Activated CD8-positive, alpha-beta T cell treated with anti-CD3 and anti-CD28 coated beads for 36 hours (primary cell): ENCODE results near the gene ELMOD1. TPM values are rescaled to one million over a fixed set of nuclear protein-coding genes. Genes with fewer than 3 reads are reported as not detected.

Source experiments
- ATAC-seq: fragments of 200-7000 bp; cut with Tn5 transposase; one replicate; pipeline ENCODE4 v1.10.0; 2021; ENCODE audit warnings: mild to moderate bottlenecking, moderate library complexity
- CTCF ChIA-PET: fragments of 350-600 bp; sonication (Branson Sonifier 250); formaldehyde crosslinking; loops from one replicate; lab custom pipeline; 2021; ENCODE audit warnings: antibody characterized with exemption; lab: Charles Lee
- POLR2A ChIA-PET: fragments of 350-600 bp; sonication (Branson Sonifier 250); formaldehyde crosslinking; loops from one replicate; lab custom pipeline; 2021; ENCODE audit warnings: antibody characterized with exemption; lab: Charles Lee
- DNase-seq: peaks from one replicate; pipeline ENCODE4 v3.0.0-alpha.2; 2020
- H3K27ac Mint-ChIP-seq: one replicate; pipeline ENCODE4 v1.8.0; 2021; ENCODE audit warnings: mild to moderate bottlenecking, mixed read lengths
- H3K27me3 Mint-ChIP-seq: one replicate; pipeline ENCODE4 v1.8.0; 2021; ENCODE audit warnings: mixed read lengths
- H3K36me3 Mint-ChIP-seq: one replicate; pipeline ENCODE4 v1.8.0; 2021; ENCODE audit warnings: low read depth, mixed read lengths
- H3K4me1 Mint-ChIP-seq: one replicate; pipeline ENCODE4 v1.8.0; 2021; ENCODE audit warnings: low read depth, mixed read lengths
- H3K4me3 Mint-ChIP-seq: one replicate; pipeline ENCODE4 v1.8.0; 2021; ENCODE audit warnings: mild to moderate bottlenecking, moderate library complexity, mixed read lengths
- H3K9me3 Mint-ChIP-seq: one replicate; pipeline ENCODE4 v1.8.0; 2021; ENCODE audit warnings: mixed read lengths
- intact Hi-C: fragments of 100-400 bp; cut with micrococcal nuclease; formaldehyde crosslinking; loops from one replicate; pipeline ENCODE4 v1.10.0; 2022
- total RNA-seq, 2 experiments: library from RNA; stranded (reverse); gene quantifications; one replicate each; pipeline ENCODE4 v1.2.3, GENCODE V29; 2021
- TF ChIP-seq, protein P1 (sequence below): fragments of 200-600 bp; IDR thresholded peaks from one replicate; pipeline ENCODE4 v1.8.0; 2022; ENCODE audit warnings: antibody characterized with exemption, mild to moderate bottlenecking

ELMOD1 gene
- total RNA-seq, 2 experiments from 2014 or later = not detected

DNA sequence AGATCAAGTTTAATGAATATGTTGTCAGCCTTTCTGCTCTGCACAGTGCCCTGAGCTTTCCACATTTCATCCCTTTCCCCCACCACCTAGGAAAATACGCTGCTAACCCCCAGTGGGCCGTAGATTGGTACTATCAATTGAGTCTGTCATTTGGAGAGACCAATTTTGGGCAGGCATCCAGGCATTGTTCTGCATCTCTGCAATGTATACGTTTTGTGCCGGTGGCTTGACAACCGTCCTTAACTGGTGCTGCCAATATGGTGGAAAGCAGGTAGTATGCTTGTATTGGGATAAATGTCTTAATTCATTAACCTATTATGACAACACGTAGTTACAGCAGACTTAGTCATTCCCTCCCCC lies 1.3 kb downstream of the ELMOD1 start:
- H3K4me3 Mint-ChIP-seq = peak overlapping the region; percentile 80
- peaks cover 74% of the 10 kb centered on the region for H3K27me3 Mint-ChIP-seq
- intact Hi-C loops = no loop called here
- H3K36me3 Mint-ChIP-seq = no peaks in the 10 kb centered on the region
- peaks cover 22% of the 10 kb centered on the region for H3K4me1 Mint-ChIP-seq
- no peak overlapping the region for H3K27ac Mint-ChIP-seq
- CTCF ChIA-PET = interaction anchor here (0.7 to 1.8 kb wide), 5 partner anchors 15 to 96 kb away, joined by 3 to 4 read pairs (median 3); no protein-coding TSS in a partner anchor
- ATAC-seq (no peak), DNase-seq (no peak)
- POLR2A ChIA-PET = no interaction called here
- no peaks in the 10 kb centered on the region for H3K9me3 Mint-ChIP-seq
- TF ChIP-seq, protein P1, sequence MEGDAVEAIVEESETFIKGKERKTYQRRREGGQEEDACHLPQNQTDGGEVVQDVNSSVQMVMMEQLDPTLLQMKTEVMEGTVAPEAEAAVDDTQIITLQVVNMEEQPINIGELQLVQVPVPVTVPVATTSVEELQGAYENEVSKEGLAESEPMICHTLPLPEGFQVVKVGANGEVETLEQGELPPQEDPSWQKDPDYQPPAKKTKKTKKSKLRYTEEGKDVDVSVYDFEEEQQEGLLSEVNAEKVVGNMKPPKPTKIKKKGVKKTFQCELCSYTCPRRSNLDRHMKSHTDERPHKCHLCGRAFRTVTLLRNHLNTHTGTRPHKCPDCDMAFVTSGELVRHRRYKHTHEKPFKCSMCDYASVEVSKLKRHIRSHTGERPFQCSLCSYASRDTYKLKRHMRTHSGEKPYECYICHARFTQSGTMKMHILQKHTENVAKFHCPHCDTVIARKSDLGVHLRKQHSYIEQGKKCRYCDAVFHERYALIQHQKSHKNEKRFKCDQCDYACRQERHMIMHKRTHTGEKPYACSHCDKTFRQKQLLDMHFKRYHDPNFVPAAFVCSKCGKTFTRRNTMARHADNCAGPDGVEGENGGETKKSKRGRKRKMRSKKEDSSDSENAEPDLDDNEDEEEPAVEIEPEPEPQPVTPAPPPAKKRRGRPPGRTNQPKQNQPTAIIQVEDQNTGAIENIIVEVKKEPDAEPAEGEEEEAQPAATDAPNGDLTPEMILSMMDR = no peak

DNA sequence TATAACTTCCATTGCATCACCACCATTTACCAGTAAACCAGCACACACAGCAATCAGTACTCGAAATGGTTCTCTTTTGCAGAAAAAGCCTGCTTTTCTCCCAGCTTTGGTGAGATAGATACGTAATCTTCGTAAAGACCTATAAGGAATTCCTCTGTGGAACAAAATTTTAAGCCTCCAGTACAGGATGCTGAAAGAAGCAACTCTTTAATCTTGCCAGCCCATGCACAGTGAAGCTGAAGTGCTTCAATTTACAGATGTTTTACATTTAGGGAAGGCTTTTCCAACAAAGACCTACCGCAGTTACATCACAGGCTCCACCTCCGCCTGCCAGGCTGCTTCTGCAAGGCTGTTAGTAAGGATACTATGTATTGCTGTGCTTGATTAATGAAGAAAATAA lies 1.9 kb downstream of the ELMOD1 start:
- CTCF ChIA-PET = interaction anchor here (0.9 to 1.3 kb wide), 2 partner anchors 12 to 96 kb away, joined by 3 read pairs; no protein-coding TSS in a partner anchor
- H3K27me3 Mint-ChIP-seq = peaks cover 73% of the 10 kb centered on the region
- TF ChIP-seq, protein P1 = no peak
- H3K27ac Mint-ChIP-seq = no peak overlapping the region
- H3K36me3 Mint-ChIP-seq = no peaks in the 10 kb centered on the region
- H3K4me1 Mint-ChIP-seq = peaks cover 22% of the 10 kb centered on the region
- no peaks in the 10 kb centered on the region for H3K9me3 Mint-ChIP-seq
- no peak for ATAC-seq
- no peak overlapping the region for H3K4me3 Mint-ChIP-seq
- intact Hi-C loops = no loop called here
- no peak for DNase-seq
- POLR2A ChIA-PET = no interaction called here

DNA sequence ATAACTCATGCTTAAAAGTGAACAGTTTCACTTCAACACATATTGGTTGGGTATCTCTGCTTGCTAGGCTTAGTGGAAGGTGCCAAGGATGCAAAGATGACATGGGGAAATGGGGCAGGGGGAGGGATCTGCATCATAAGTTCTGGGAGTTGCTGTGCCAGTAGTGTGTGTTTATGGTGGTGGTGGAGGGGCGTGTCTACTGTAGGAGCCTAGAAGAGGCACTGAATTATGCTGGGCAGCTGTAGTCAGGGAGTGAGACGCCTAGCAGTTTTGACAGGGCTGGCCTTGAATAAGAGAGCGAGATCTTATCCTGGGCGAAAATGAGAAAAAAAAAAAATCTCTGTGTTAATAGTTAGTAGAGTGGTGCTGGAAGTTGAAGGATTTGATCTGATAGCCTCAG lies 3.0 kb downstream of the ELMOD1 start:
- intact Hi-C loops = no loop called here
- Mint-ChIP-seq H3K4me3 (no peak overlapping the region), H3K9me3 (no peaks in the 10 kb centered on the region), H3K27ac (no peak overlapping the region), H3K36me3 (no peaks in the 10 kb centered on the region), H3K4me1 (peaks cover 22% of the 10 kb centered on the region), H3K27me3 (peaks cover 66% of the 10 kb centered on the region)
- TF ChIP-seq, protein P1 = no peak
- ChIA-PET CTCF (interaction anchor here (0.9 to 1.2 kb wide), 2 partner anchors 11 to 17 kb away, joined by 3 read pairs; no protein-coding TSS in a partner anchor), POLR2A (no interaction called here)
- DNase-seq (no peak), ATAC-seq (no peak)

DNA sequence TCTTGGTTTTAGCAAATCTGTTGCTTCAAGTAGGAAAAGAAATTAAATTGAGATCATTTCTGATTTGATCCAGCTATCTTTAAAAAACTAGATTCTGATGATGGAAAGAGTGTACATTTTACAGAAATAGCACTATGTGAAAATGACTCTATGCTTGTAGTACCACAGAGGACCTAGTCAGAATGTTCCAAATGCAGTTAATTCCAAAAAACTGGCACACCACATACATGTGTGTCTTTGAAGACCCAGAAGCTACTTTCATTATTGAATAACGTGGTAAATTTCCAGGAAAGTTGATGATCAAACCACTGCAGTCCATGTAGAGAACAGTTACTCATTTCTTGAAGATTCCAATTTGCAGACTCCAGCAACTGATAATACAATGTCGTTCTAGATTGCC lies 3.8 kb downstream of the ELMOD1 start:
- peaks cover 21% of the 10 kb centered on the region for H3K4me1 Mint-ChIP-seq
- TF ChIP-seq, protein P1 = no peak
- no peaks in the 10 kb centered on the region for H3K9me3 Mint-ChIP-seq
- H3K27me3 Mint-ChIP-seq = peaks cover 63% of the 10 kb centered on the region
- DNase-seq (no peak), ATAC-seq (no peak)
- intact Hi-C loops = no loop called here
- H3K27ac Mint-ChIP-seq = no peak overlapping the region
- POLR2A ChIA-PET = no interaction called here
- H3K36me3 Mint-ChIP-seq = no peaks in the 10 kb centered on the region
- no peak overlapping the region for H3K4me3 Mint-ChIP-seq
- CTCF ChIA-PET = interaction anchor here (1.0 kb wide), 1 partner anchor 10 kb away, joined by 3 read pairs; no protein-coding TSS in a partner anchor

DNA sequence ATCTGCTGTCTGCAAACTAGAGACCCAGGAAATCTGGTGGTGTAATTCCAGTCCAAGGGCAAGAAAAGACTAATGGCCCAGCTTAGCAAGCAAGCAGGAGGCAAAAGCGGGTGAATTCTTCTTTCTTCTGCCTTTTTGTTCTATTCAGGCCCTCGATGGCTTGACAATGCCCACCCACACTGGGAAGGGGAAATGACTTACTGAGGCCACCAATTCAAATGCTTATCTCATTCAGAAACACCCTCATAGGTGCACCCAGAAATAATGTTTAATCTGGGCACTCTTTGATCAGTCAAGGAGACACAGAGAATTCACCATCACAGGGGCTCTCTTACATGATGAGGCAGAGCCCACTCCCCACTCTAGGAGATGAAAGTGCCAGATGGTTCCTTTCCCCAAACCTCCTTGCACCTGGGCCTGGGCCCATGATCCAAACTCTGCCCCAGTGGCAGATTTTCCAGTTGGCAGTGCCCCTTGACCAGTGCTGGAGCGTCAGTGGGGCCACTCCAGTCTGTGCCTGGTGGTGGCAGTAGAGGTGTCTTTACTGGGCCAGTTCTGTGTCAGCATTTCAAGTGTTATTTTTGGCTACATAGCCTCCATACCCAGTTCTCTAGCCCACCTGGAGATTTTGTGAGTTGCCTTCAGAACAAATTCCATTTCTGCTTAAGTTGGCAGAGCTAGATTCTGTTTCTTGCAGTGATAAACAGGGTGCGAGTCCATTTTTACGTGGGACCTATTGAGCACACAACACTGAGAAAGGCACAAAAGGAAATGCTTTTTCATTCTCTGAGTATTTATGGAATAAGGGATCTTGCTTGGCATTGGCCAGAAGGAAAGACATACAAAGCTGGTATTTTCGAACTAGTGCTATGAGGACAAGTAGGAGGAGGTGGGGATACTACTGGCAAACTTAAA lies 7.5 kb downstream of the ELMOD1 start:
- no peaks in the 10 kb centered on the region for H3K9me3 Mint-ChIP-seq
- peak; percentile 24 for DNase-seq
- no peak overlapping the region for H3K27ac Mint-ChIP-seq
- CTCF ChIA-PET = interaction anchor here (1.2 kb wide), 3 partner anchors 9 to 50 kb away, joined by 3 to 4 read pairs (median 3); no protein-coding TSS in a partner anchor
- TF ChIP-seq, protein P1 = peak; percentile 27
- H3K4me3 Mint-ChIP-seq = no peak overlapping the region
- H3K36me3 Mint-ChIP-seq = no peaks in the 10 kb centered on the region
- no peak for ATAC-seq
- intact Hi-C loops = no loop called here
- H3K4me1 Mint-ChIP-seq = no peaks in the 10 kb centered on the region
- POLR2A ChIA-PET = no interaction called here
- H3K27me3 Mint-ChIP-seq = peaks cover 52% of the 10 kb centered on the region
